SK-N-SH (cell line): ENCODE data around the gene ATP8A2. TPM values are rescaled to one million over a fixed set of nuclear protein-coding genes. Genes with fewer than 3 reads are reported as not detected.

ENCODE experiments used
- CTCF ChIA-PET: fragments of 300-600, 350-600 bp; formaldehyde crosslinking; extraction: SDS; loops from one replicate; lab custom pipeline; 2021; lab: Yijun Ruan, JAX
- POLR2A ChIA-PET: fragments of 350-600 bp; sonication (Branson Sonifier 250); formaldehyde crosslinking; extraction: SDS; loops from one replicate; lab custom pipeline; 2020; ENCODE audit warnings: antibody characterized with exemption, inconsistent platforms; lab: Yijun Ruan, JAX
- DNase-seq: peaks from one replicate; pipeline ENCODE4 v3.0.0; 2012
- H2AFZ ChIP-seq: fragments of 200-600 bp; sonication (generic); 2 replicates; pipeline ENCODE4 v1.8.1; 2016; ENCODE audit warnings: antibody characterized with exemption, mild to moderate bottlenecking, low read depth
- H3F3A ChIP-seq: fragments of 200-600 bp; sonication (generic); replicated peaks from 2 replicates; pipeline ENCODE3; 2016; ENCODE audit warnings: antibody characterized with exemption, mild to moderate bottlenecking; ENCODE audit not compliant: insufficient read depth
- H3K27ac ChIP-seq, 2 experiments: fragments of 200-500 bp in 1 of 2; fragments of 200-600 bp in 1 of 2; sonication (Bioruptor generic) in 1 of 2; sonication (generic), shearing (Covaris generic) in 1 of 2; 2 replicates each; pipeline versions ENCODE4 v1.5.1 to v1.6.1; 2014 to 2016; ENCODE audit warnings: low read depth in 2 of 2, inconsistent platforms in 1 of 2, low read length in 1 of 2, mild to moderate bottlenecking in 1 of 2, mixed read lengths in 1 of 2
- H3K27me3 ChIP-seq: fragments of 200-600 bp; sonication (generic), shearing (Covaris generic); 2 replicates; pipeline ENCODE4 v1.6.1; 2016; ENCODE audit warnings: mixed run types; ENCODE audit not compliant: insufficient read depth
- H3K36me3 ChIP-seq, 2 experiments: fragments of 200-500 bp in 1 of 2; fragments of 200-600 bp in 1 of 2; sonication (Bioruptor generic) in 1 of 2; sonication (generic) in 1 of 2; replicated peaks in 1 of 2; 2 replicates each; pipeline versions ENCODE3 to v1.5.1; 2014 to 2016; ENCODE audit warnings: low read length in 1 of 2, mild to moderate bottlenecking in 1 of 2; ENCODE audit not compliant: insufficient read depth in 2 of 2, control insufficient read depth in 1 of 2
- H3K4me1 ChIP-seq, 2 experiments: fragments of 200-500 bp in 1 of 2; fragments of 200-600 bp in 1 of 2; sonication (Bioruptor generic) in 1 of 2; sonication (generic), shearing (Covaris generic) in 1 of 2; 2 replicates each; pipeline versions ENCODE4 v1.5.1 to v1.6.1; 2014 to 2016; ENCODE audit warnings: low read depth in 1 of 2, low read length in 1 of 2, mixed run types in 1 of 2; ENCODE audit not compliant: insufficient read depth in 2 of 2, control insufficient read depth in 1 of 2
- H3K4me2 ChIP-seq: fragments of 200-600 bp; sonication (generic), shearing (Covaris generic); 2 replicates; pipeline ENCODE4 v1.6.1; 2017; ENCODE audit warnings: mixed run types
- H3K4me3 ChIP-seq, 2 experiments: fragments of 200-500 bp in 1 of 2; fragments of 200-600 bp in 1 of 2; sonication (Bioruptor generic) in 1 of 2; sonication (generic), shearing (Covaris generic) in 1 of 2; 2 replicates each; pipeline versions ENCODE4 v1.5.1 to v1.8.1; 2014 to 2016; ENCODE audit warnings: low read depth in 2 of 2, inconsistent platforms in 1 of 2, low read length in 1 of 2, mild to moderate bottlenecking in 1 of 2, mixed read lengths in 1 of 2, moderate library complexity in 1 of 2
- H3K79me2 ChIP-seq: fragments of 200-600 bp; sonication (generic); 2 replicates; pipeline ENCODE4 v1.8.1; 2017; ENCODE audit warnings: mild to moderate bottlenecking; ENCODE audit not compliant: insufficient read depth
- H3K9ac ChIP-seq: fragments of 200-600 bp; sonication (generic); 2 replicates; pipeline ENCODE4 v1.6.1; 2017; ENCODE audit warnings: mixed run types
- H3K9me2 ChIP-seq: fragments of 200-600 bp; sonication (generic); 2 replicates; pipeline ENCODE4 v1.6.1; 2017; ENCODE audit warnings: mixed run types
- H3K9me3 ChIP-seq: fragments of 200-600 bp; sonication (generic); 2 replicates; pipeline ENCODE4 v1.6.1; 2017; ENCODE audit warnings: mixed run types, mild to moderate bottlenecking, moderate library complexity
- H4K20me1 ChIP-seq: fragments of 200-600 bp; sonication (generic); 2 replicates; pipeline ENCODE4 v1.6.1; 2017; ENCODE audit warnings: mild to moderate bottlenecking, mixed run types; ENCODE audit not compliant: insufficient read depth
- CHD2 ChIP-seq: fragments of 150-350 bp; IDR thresholded peaks from 2 replicates; pipeline ENCODE4 v1.6.1; 2018; ENCODE audit warnings: low read length; ENCODE audit not compliant: partially characterized antibody
- ELF1 ChIP-seq: IDR thresholded peaks from 2 replicates; pipeline ENCODE4 v1.4.0; 2012
- EZH2phosphoT487 ChIP-seq: fragments of 200-600 bp; sonication (generic); IDR thresholded peaks from 2 replicates; pipeline ENCODE4 v1.6.1; 2017; ENCODE audit warnings: low read depth, mixed run types, mild to moderate bottlenecking, antibody characterized with exemption, moderate library complexity, borderline replicate concordance
- FOXJ3 ChIP-seq: sonication (generic); formaldehyde crosslinking; IDR thresholded peaks from 2 replicates; pipeline ENCODE4 v1.5.1; 2020; ENCODE audit warnings: mild to moderate bottlenecking, missing genetic modification reagents
- FOXM1 ChIP-seq: IDR thresholded peaks from 2 replicates; pipeline ENCODE4 v1.4.0; 2012; ENCODE audit warnings: low read depth, mild to moderate bottlenecking
- GABPA ChIP-seq: IDR thresholded peaks from 2 replicates; pipeline ENCODE4 v1.4.0; 2012; ENCODE audit warnings: low read depth, mild to moderate bottlenecking
- JUND ChIP-seq: IDR thresholded peaks from 2 replicates; pipeline ENCODE4 v1.4.0; 2012
- MEF2A ChIP-seq: IDR thresholded peaks from 2 replicates; pipeline ENCODE4 v1.4.0; 2012; ENCODE audit warnings: low read depth, borderline replicate concordance
- MXI1 ChIP-seq: IDR thresholded peaks from 2 replicates; pipeline ENCODE4 v1.6.1; 2012; ENCODE audit warnings: mild to moderate bottlenecking, low read depth, low read length, improper control_type of control experiment
- NFIC ChIP-seq: IDR thresholded peaks from 2 replicates; pipeline ENCODE4 v1.4.0; 2012; ENCODE audit warnings: borderline replicate concordance
- NRF1 ChIP-seq: IDR thresholded peaks from 2 replicates; pipeline ENCODE4 v1.6.1; 2012; ENCODE audit warnings: low read depth, mild to moderate bottlenecking, low read length
- POLR2AphosphoS5 ChIP-seq: IDR thresholded peaks from 2 replicates; pipeline ENCODE4 v1.6.1; 2012; ENCODE audit warnings: low read depth, low read length
- RAD21 ChIP-seq: IDR thresholded peaks from 2 replicates; pipeline ENCODE4 v1.6.1; 2012; ENCODE audit warnings: mild to moderate bottlenecking, low read length
- RFX5 ChIP-seq: IDR thresholded peaks from 2 replicates; pipeline ENCODE4 v1.6.1; 2012; ENCODE audit warnings: mild to moderate bottlenecking, improper control_type of control experiment, low read length
- RXRA ChIP-seq: IDR thresholded peaks from 2 replicates; pipeline ENCODE4 v1.4.0; 2012; ENCODE audit warnings: low read depth, mild to moderate bottlenecking, borderline replicate concordance
- SMC3 ChIP-seq: IDR thresholded peaks from 2 replicates; pipeline ENCODE4 v1.6.1; 2012; ENCODE audit warnings: low read depth, low read length, improper control_type of control experiment
- TAF1 ChIP-seq: IDR thresholded peaks from 2 replicates; pipeline ENCODE4 v1.6.1; 2012; ENCODE audit warnings: low read depth, mild to moderate bottlenecking, low read length, moderate library complexity, borderline replicate concordance
- TEAD4 ChIP-seq: IDR thresholded peaks from 2 replicates; pipeline ENCODE4 v1.4.0; 2012; ENCODE audit warnings: mild to moderate bottlenecking, borderline replicate concordance; ENCODE audit not compliant: insufficient read depth
- YY1 ChIP-seq: IDR thresholded peaks from 2 replicates; pipeline ENCODE4 v1.4.0; 2012; ENCODE audit warnings: low read depth, mild to moderate bottlenecking
- WGBS: methylation state at CpG from one replicate; pipeline ENCODE4 v1.1.6; 2017; ENCODE audit warnings: low lambda C conversion rate; 5-methylcytosine and 5-hydroxymethylcytosine counted together
- polyA plus RNA-seq, 3 experiments: library from polyadenylated mRNA; depleted of rRNA; stranded (reverse); fragments of >200 nt; gene quantifications; 2 replicates each; pipeline ENCODE4 v1.2.3, GENCODE V29; 2012
- TF ChIP-seq, protein P1 (sequence below): fragments of 150-350 bp; IDR thresholded peaks from 2 replicates; pipeline ENCODE4 v1.6.1; 2016; ENCODE audit warnings: mild to moderate bottlenecking, low read depth, low read length
- TF ChIP-seq, protein P2 (sequence below): IDR thresholded peaks from 2 replicates; pipeline ENCODE4 v1.4.0; 2012; ENCODE audit warnings: low read depth
- TF ChIP-seq, protein P3 (sequence below): fragments of 200-600 bp; sonication (generic); IDR thresholded peaks from 2 replicates; pipeline ENCODE4 v1.6.1; 2017; ENCODE audit warnings: antibody characterized with exemption, mild to moderate bottlenecking, moderate library complexity

Gene ATP8A2
- polyA plus RNA-seq, 1 of the 3 experiments (the other 2 are of a cell fraction), result 0.02 TPM

DNA sequence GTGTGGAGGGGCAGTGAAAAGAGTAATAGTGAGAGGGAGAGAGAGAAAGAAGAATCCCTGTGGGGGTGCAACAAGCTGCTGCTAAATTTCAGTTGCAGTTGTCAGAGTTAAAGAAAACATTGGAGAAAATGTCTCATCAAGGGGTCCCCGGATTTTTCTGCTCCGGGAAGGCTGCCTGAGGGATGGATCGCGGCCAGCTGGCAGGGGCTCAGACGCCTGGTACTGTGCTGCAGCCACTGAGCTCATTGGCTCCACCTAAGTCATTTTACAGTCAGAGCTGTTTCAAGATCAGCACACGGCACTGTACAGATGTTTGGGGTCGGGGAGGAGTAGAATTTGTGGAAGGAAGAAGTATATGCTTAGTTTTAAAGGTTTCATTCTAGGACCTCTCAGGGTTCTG is 573.8 kb downstream of the ATP8A2 start:
- no peaks in the 10 kb centered on the region for H3K79me2 ChIP-seq
- TF ChIP-seq POLR2AphosphoS5, result no peak
- no peak for TF ChIP-seq FOXM1
- TF ChIP-seq NRF1, result no peak
- no peak for TF ChIP-seq MEF2A
- TF ChIP-seq FOXJ3 (CRISPR knock-in tag), result no peak
- TF ChIP-seq TAF1, result no peak
- no peak for TF ChIP-seq NFIC
- TF ChIP-seq RFX5, result no peak
- no peak for TF ChIP-seq RAD21
- TF ChIP-seq, protein P1, sequence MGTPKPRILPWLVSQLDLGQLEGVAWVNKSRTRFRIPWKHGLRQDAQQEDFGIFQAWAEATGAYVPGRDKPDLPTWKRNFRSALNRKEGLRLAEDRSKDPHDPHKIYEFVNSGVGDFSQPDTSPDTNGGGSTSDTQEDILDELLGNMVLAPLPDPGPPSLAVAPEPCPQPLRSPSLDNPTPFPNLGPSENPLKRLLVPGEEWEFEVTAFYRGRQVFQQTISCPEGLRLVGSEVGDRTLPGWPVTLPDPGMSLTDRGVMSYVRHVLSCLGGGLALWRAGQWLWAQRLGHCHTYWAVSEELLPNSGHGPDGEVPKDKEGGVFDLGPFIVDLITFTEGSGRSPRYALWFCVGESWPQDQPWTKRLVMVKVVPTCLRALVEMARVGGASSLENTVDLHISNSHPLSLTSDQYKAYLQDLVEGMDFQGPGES, result no peak
- no peak for TF ChIP-seq EZH2phosphoT487
- H3K4me3 ChIP-seq, result no peak overlapping the region
- H2AFZ ChIP-seq, result no peak overlapping the region
- H3K27ac ChIP-seq, result no peak overlapping the region
- no peak overlapping the region for H3K9ac ChIP-seq
- H3K9me2 ChIP-seq, result no peaks in the 10 kb centered on the region
- no peak overlapping the region for H3K4me2 ChIP-seq
- H3K4me1 ChIP-seq, result peaks cover 0 to 5% of the 10 kb centered on the region in 2 experiments; a peak in 1 of 4 replicates
- 2% methylated on average over 7 of the region's 7 CpGs for WGBS
- no peaks in the 10 kb centered on the region for H3K9me3 ChIP-seq
- H3K36me3 ChIP-seq, result no peaks in the 10 kb centered on the region
- no peaks in the 10 kb centered on the region for H3K27me3 ChIP-seq
- H3F3A ChIP-seq, result no peaks in the 10 kb centered on the region
- CTCF ChIA-PET, result interaction anchor here (1.3 kb wide), 1 partner anchor 371 kb away, joined by 3 read pairs; no protein-coding TSS in a partner anchor
- POLR2A ChIA-PET, result no interaction called here
- H4K20me1 ChIP-seq, result no peaks in the 10 kb centered on the region
- peak; percentile 51 for DNase-seq

DNA sequence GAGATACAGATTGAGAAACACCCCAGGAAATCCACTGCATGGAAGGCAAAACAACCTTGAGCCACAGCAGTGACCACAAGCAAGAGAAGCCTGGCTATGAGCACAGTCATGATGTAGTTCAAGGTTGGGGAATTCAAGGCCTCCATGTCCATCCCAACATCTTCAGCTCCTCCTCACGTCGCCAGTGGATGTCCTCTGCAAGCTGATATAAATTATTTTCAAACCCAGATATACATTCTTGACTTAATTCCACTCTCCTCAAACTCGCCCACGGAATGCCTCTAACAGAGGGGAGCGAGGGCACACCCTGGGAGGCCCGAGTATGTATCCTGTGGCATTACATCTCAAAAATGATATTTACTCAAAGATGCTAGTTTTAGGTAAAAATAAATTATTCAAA is 574.5 kb downstream of the ATP8A2 start:
- Histone ChIP-seq H3K36me3 (no peaks in the 10 kb centered on the region), H3K9me3 (no peaks in the 10 kb centered on the region), H3K4me3 (no peak overlapping the region), H3K4me2 (no peak overlapping the region), H2AFZ (no peak overlapping the region), H3K27ac (no peak overlapping the region), H3F3A (no peaks in the 10 kb centered on the region), H3K9me2 (no peaks in the 10 kb centered on the region), H3K9ac (no peak overlapping the region), H4K20me1 (no peaks in the 10 kb centered on the region), H3K4me1 (peaks cover 0 to 5% of the 10 kb centered on the region in 2 experiments; a peak in 1 of 4 replicates), H3K79me2 (no peaks in the 10 kb centered on the region), H3K27me3 (no peaks in the 10 kb centered on the region)
- TF ChIP-seq JUND (no peak), GABPA (no peak), TAF1 (no peak), YY1 (no peak), ELF1 (no peak), SMC3 (no peak), FOXM1 (no peak), TEAD4 (no peak), CHD2 (no peak), MXI1 (no peak), RXRA (no peak), MEF2A (no peak), POLR2AphosphoS5 (no peak), RFX5 (no peak)
- TF ChIP-seq, protein P2, sequence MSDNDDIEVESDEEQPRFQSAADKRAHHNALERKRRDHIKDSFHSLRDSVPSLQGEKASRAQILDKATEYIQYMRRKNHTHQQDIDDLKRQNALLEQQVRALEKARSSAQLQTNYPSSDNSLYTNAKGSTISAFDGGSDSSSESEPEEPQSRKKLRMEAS, result no peak
- TF ChIP-seq, protein P3, sequence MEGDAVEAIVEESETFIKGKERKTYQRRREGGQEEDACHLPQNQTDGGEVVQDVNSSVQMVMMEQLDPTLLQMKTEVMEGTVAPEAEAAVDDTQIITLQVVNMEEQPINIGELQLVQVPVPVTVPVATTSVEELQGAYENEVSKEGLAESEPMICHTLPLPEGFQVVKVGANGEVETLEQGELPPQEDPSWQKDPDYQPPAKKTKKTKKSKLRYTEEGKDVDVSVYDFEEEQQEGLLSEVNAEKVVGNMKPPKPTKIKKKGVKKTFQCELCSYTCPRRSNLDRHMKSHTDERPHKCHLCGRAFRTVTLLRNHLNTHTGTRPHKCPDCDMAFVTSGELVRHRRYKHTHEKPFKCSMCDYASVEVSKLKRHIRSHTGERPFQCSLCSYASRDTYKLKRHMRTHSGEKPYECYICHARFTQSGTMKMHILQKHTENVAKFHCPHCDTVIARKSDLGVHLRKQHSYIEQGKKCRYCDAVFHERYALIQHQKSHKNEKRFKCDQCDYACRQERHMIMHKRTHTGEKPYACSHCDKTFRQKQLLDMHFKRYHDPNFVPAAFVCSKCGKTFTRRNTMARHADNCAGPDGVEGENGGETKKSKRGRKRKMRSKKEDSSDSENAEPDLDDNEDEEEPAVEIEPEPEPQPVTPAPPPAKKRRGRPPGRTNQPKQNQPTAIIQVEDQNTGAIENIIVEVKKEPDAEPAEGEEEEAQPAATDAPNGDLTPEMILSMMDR, result no peak
- no peak for DNase-seq
- POLR2A ChIA-PET, result no interaction called here
- CTCF ChIA-PET, result no interaction called here
- WGBS, result 36% methylated on average over 6 of the region's 6 CpGs
